SK-N-SH (cell line): ENCODE measurements around the gene DFFB.

Experiments used
- CTCF ChIP-seq: fragments of 200-600 bp; sonication (generic); IDR thresholded peaks from 2 replicates; pipeline ENCODE4 v1.6.1; 2017; ENCODE audit warnings: antibody characterized with exemption, mild to moderate bottlenecking, moderate library complexity
- RFX5 ChIP-seq: IDR thresholded peaks from 2 replicates; pipeline ENCODE4 v1.6.1; 2012; ENCODE audit warnings: mild to moderate bottlenecking, improper control_type of control experiment, low read length
- SIN3A ChIP-seq: IDR thresholded peaks from 2 replicates; pipeline ENCODE4 v1.6.1; 2012; ENCODE audit warnings: low read depth, mild to moderate bottlenecking, low read length, moderate library complexity, borderline replicate concordance
- YY1 ChIP-seq: IDR thresholded peaks from 2 replicates; pipeline ENCODE4 v1.4.0; 2012; ENCODE audit warnings: low read depth, mild to moderate bottlenecking

DNA sequence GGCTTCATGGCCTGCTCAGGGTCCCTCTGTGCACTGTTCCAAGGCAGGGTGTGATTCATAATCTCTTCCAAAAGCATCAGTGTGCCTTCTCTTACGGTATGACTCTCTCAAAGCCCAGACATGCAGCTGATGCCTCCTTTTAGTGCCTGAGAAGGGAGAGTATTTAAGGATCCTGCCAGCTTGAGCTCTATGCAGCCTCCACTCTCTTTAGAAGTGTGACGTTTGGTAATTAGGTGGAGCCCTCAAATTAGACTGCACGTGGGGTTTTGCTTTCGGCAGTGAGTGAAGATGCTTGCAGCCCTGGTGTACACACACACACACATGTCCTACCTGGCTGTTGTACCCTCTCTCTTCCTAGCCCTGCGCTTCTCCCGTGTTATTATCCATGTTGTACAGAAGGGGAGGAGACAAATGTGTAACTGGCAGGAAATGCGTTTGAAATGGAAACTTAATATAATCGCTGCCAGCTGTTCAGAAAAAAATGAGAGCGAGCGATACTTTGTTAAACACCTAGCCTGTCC lies 45.4 kb downstream of the DFFB start:
- no peak for TF ChIP-seq YY1
- TF ChIP-seq CTCF, result no peak
- no peak for TF ChIP-seq RFX5
- no peak for TF ChIP-seq SIN3A
